HEK293 (cell line): Measurements from ENCODE around the gene PRR36.

Source experiments
- CTCF ChIA-PET: fragments of 350-600 bp; formaldehyde crosslinking; extraction: SDS; loops from one replicate; lab custom pipeline; 2021; ENCODE audit warnings: antibody characterized with exemption; lab: Yijun Ruan, JAX
- POLR2A ChIA-PET: fragments of 300-600 bp; formaldehyde crosslinking; extraction: SDS; loops from one replicate; lab custom pipeline; 2020; ENCODE audit warnings: antibody characterized with exemption, inconsistent platforms; lab: Yijun Ruan, JAX
- H3K27ac ChIP-seq: fragments of 200-500 bp; sonication (Bioruptor generic); 2 replicates; pipeline ENCODE4 v1.5.1; 2014; ENCODE audit warnings: low read depth, low read length, control low read depth, inconsistent platforms; ENCODE audit errors: extremely low read depth
- H3K36me3 ChIP-seq, 2 experiments: fragments of 200-500 bp in 1 of 2; sonication (Bioruptor generic) in 1 of 2; 1 replicate in 1 of 2; 2 replicates in 1 of 2; pipeline ENCODE4 v1.5.1; 2014 to 2017; ENCODE audit warnings: inconsistent platforms in 2 of 2, low read length in 2 of 2; ENCODE audit not compliant: control insufficient read depth in 2 of 2, insufficient read depth in 1 of 2
- H3K4me1 ChIP-seq: fragments of 200-500 bp; sonication (Bioruptor generic); 2 replicates; pipeline ENCODE4 v1.5.1; 2014; ENCODE audit warnings: mild to moderate bottlenecking, low read length, inconsistent platforms; ENCODE audit not compliant: control insufficient read depth, insufficient read depth
- H3K4me3 ChIP-seq: 2 replicates; pipeline ENCODE4 v1.5.1; 2011; ENCODE audit warnings: low read depth, mild to moderate bottlenecking, control low read depth, low read length, moderate library complexity
- H3K9me3 ChIP-seq: fragments of 200-500 bp; sonication (Bioruptor generic); 2 replicates; pipeline ENCODE4 v1.5.1; 2014; ENCODE audit warnings: low read depth, low read length, inconsistent platforms; ENCODE audit not compliant: control insufficient read depth, insufficient read depth
- BCL11B ChIP-seq: fragments of 450-650 bp; formaldehyde crosslinking; IDR thresholded peaks from 2 replicates; pipeline ENCODE4 v1.5.1; 2016; ENCODE audit warnings: low read depth, missing biosample characterization, missing genetic modification characterization
- HOXA7 ChIP-seq: sonication (generic); formaldehyde crosslinking; IDR thresholded peaks from 2 replicates; pipeline ENCODE4 v1.8.1; 2022; ENCODE audit warnings: missing genetic modification reagents, borderline replicate concordance
- IKZF3 ChIP-seq: fragments of 450-650 bp; IDR thresholded peaks from 2 replicates; pipeline ENCODE4 v1.5.0; 2018; ENCODE audit warnings: missing biosample characterization, mild to moderate bottlenecking, missing genetic modification characterization, moderate library complexity
- KLF1 ChIP-seq: fragments of 450-650 bp; formaldehyde crosslinking; IDR thresholded peaks from 2 replicates; pipeline ENCODE4 v1.5.1; 2016; ENCODE audit warnings: missing biosample characterization, missing genetic modification characterization
- SETDB1 ChIP-seq: IDR thresholded peaks from one replicate; pipeline ENCODE4 v1.6.1; 2017; ENCODE audit warnings: mild to moderate bottlenecking, low read length, moderate library complexity, mixed read lengths; ENCODE audit not compliant: insufficient read length
- YY1 ChIP-seq: fragments of 450-650 bp; formaldehyde crosslinking; IDR thresholded peaks from 2 replicates; pipeline ENCODE4 v1.5.1; 2018; ENCODE audit warnings: missing biosample characterization, missing genetic modification characterization
- ZNF121 ChIP-seq: fragments of 450-650 bp; formaldehyde crosslinking; IDR thresholded peaks from 2 replicates; pipeline ENCODE4 v1.5.1; 2016; ENCODE audit warnings: missing biosample characterization, missing genetic modification characterization
- ZNF426 ChIP-seq: fragments of 450-650 bp; formaldehyde crosslinking; IDR thresholded peaks from 2 replicates; pipeline ENCODE4 v1.5.1; 2017; ENCODE audit warnings: missing biosample characterization, missing genetic modification characterization, mild to moderate bottlenecking, inconsistent platforms, moderate library complexity
- ZNF585B ChIP-seq: fragments of 450-650 bp; formaldehyde crosslinking; IDR thresholded peaks from 2 replicates; pipeline ENCODE4 v1.5.1; 2016; ENCODE audit warnings: missing biosample characterization, missing genetic modification characterization
- ZNF660 ChIP-seq: fragments of 450-650 bp; IDR thresholded peaks from 2 replicates; pipeline ENCODE4 v1.5.1; 2018; ENCODE audit warnings: missing biosample characterization, mild to moderate bottlenecking, missing genetic modification characterization
- ZNF664 ChIP-seq: fragments of 450-650 bp; formaldehyde crosslinking; IDR thresholded peaks from 2 replicates; pipeline ENCODE4 v1.5.1; 2016; ENCODE audit warnings: missing biosample characterization, missing genetic modification characterization
- ZNF677 ChIP-seq: fragments of 450-650 bp; IDR thresholded peaks from 2 replicates; pipeline ENCODE4 v1.5.0; 2018; ENCODE audit warnings: missing biosample characterization, mild to moderate bottlenecking, missing genetic modification characterization, moderate library complexity
- ZNF785 ChIP-seq: fragments of 450-650 bp; formaldehyde crosslinking; IDR thresholded peaks from 2 replicates; pipeline ENCODE4 v1.5.1; 2016; ENCODE audit warnings: missing biosample characterization, missing genetic modification characterization
- ZNF792 ChIP-seq: fragments of 450-650 bp; formaldehyde crosslinking; IDR thresholded peaks from 2 replicates; pipeline ENCODE4 v1.5.1; 2016; ENCODE audit warnings: missing biosample characterization, missing genetic modification characterization
- TF ChIP-seq, protein P1 (sequence below): fragments of 450-650 bp; formaldehyde crosslinking; IDR thresholded peaks from 2 replicates; pipeline ENCODE4 v1.5.1; 2016; ENCODE audit warnings: missing biosample characterization, missing genetic modification characterization
- TF ChIP-seq, protein P2 (sequence below): fragments of 450-650 bp; formaldehyde crosslinking; IDR thresholded peaks from 2 replicates; pipeline ENCODE4 v1.5.1; 2016; ENCODE audit warnings: missing biosample characterization, missing genetic modification characterization
- TF ChIP-seq, protein P3 (sequence below): fragments of 450-650 bp; formaldehyde crosslinking; IDR thresholded peaks from 2 replicates; pipeline ENCODE4 v1.5.1; 2016; ENCODE audit warnings: missing biosample characterization, missing genetic modification characterization, low read depth
- TF ChIP-seq, protein P4 (sequence below): fragments of 450-650 bp; formaldehyde crosslinking; IDR thresholded peaks from 2 replicates; pipeline ENCODE4 v1.5.1; 2016; ENCODE audit warnings: missing biosample characterization, missing genetic modification characterization
- TF ChIP-seq, protein P5 (sequence below): fragments of 450-650 bp; formaldehyde crosslinking; IDR thresholded peaks from 2 replicates; pipeline ENCODE4 v1.5.1; 2016; ENCODE audit warnings: missing biosample characterization, missing genetic modification characterization, low read depth
- TF ChIP-seq, protein P6 (sequence below): fragments of 450-650 bp; formaldehyde crosslinking; IDR thresholded peaks from 2 replicates; pipeline ENCODE4 v1.5.1; 2017; ENCODE audit warnings: missing biosample characterization, missing genetic modification characterization
- TF ChIP-seq, protein P7 (sequence below): fragments of 450-650 bp; formaldehyde crosslinking; IDR thresholded peaks from 2 replicates; pipeline ENCODE4 v1.5.1; 2017; ENCODE audit warnings: missing biosample characterization, missing genetic modification characterization
- TF ChIP-seq, protein P8 (sequence below): fragments of 450-650 bp; formaldehyde crosslinking; IDR thresholded peaks from 2 replicates; pipeline ENCODE4 v1.5.1; 2016; ENCODE audit warnings: missing biosample characterization, missing genetic modification characterization, borderline replicate concordance

PRR36 gene

DNA sequence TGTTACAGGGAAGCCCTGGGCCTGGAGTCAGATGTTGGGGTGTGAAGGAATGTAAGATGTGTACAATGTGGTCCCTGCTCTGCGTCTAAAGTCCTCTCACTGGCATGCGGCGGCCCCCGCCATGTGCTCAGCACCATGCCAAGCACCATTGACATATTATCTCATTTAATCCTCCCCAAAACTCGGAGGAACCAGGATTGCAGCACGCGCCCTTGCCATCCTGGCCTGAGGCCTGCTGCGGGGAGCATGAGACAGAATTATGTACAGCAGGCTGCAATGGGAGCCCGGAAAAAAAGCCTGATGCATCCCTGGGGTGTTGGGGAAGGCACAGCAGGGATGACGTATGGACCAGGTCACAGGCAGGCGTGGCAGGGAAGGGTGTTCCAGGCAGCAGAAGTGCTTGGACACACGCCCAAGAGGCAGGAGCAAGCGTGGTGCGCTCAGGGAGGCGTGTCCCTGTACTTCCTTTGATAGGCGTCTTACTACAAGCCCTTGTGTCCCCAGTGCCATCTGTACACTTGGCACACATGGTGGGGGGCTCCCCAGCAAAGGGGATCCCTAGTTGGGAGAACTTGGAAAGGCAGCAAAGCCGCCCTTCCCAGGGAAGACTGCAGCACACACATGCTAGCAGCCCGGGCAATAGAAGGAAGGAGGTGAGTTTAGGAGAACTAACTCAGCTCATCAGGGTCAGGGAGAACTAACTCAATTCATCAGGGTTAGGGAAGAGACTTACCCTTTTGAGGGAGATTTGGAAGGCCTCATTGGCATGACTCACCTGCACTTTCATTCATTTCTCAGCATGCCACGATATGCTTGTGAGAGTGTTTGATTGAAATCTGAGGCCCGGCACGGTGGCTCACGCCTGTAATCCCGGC lies 40.7 kb downstream of the PRR36 start (continued):
- TF ChIP-seq, protein P1, sequence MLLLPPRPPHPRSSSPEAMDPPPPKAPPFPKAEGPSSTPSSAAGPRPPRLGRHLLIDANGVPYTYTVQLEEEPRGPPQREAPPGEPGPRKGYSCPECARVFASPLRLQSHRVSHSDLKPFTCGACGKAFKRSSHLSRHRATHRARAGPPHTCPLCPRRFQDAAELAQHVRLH (tag by site-specific recombination) = no peak
- TF ChIP-seq ZNF426 (tag by site-specific recombination) = no peak
- TF ChIP-seq, protein P2, sequence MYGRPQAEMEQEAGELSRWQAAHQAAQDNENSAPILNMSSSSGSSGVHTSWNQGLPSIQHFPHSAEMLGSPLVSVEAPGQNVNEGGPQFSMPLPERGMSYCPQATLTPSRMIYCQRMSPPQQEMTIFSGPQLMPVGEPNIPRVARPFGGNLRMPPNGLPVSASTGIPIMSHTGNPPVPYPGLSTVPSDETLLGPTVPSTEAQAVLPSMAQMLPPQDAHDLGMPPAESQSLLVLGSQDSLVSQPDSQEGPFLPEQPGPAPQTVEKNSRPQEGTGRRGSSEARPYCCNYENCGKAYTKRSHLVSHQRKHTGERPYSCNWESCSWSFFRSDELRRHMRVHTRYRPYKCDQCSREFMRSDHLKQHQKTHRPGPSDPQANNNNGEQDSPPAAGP = peak; percentile 28; the same call in 1 of the 2 replicates
- TF ChIP-seq, protein P3, sequence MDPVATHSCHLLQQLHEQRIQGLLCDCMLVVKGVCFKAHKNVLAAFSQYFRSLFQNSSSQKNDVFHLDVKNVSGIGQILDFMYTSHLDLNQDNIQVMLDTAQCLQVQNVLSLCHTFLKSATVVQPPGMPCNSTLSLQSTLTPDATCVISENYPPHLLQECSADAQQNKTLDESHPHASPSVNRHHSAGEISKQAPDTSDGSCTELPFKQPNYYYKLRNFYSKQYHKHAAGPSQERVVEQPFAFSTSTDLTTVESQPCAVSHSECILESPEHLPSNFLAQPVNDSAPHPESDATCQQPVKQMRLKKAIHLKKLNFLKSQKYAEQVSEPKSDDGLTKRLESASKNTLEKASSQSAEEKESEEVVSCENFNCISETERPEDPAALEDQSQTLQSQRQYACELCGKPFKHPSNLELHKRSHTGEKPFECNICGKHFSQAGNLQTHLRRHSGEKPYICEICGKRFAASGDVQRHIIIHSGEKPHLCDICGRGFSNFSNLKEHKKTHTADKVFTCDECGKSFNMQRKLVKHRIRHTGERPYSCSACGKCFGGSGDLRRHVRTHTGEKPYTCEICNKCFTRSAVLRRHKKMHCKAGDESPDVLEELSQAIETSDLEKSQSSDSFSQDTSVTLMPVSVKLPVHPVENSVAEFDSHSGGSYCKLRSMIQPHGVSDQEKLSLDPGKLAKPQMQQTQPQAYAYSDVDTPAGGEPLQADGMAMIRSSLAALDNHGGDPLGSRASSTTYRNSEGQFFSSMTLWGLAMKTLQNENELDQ (tag by site-specific recombination) = no peak
- no peak for TF ChIP-seq ZNF792 (tag by site-specific recombination)
- TF ChIP-seq KLF1 (tag by site-specific recombination) = peak; percentile 82
- peak; percentile 95 for TF ChIP-seq ZNF664 (tag by site-specific recombination)
- no peak for TF ChIP-seq ZNF785
- TF ChIP-seq, all 188 proteins: peak for 10

DNA sequence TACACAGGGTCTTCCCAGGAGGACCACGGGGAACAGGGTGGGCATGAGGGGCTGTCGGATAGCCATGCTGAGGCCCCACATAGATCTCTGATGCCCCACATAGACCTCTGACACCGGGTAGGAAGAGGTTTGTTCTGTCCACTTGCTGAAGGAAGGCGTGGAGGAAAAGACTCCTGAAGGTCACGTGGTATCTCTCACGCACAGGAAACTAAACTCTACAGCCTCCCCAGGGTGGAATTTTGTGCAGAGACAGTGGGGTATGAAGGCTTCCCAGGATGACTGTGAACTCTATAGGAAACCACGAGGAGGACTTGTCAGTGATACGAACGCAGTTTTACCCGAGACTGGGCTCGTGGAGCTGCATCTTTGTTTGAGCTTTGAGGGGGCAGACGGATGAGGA lies 41.4 kb downstream of the PRR36 start:
- Histone ChIP-seq H3K36me3 (no peaks in the 10 kb centered on the region), H3K27ac (no peak overlapping the region), H3K9me3 (no peaks in the 10 kb centered on the region), H3K4me1 (no peaks in the 10 kb centered on the region), H3K4me3 (no peak overlapping the region)
- POLR2A ChIA-PET = no interaction called here
- CTCF ChIA-PET = interaction anchor here (0.6 to 1.0 kb wide), 2 partner anchors 14 to 343 kb away, joined by 3 to 6 read pairs; no protein-coding TSS in a partner anchor
- TF ChIP-seq, protein P4, sequence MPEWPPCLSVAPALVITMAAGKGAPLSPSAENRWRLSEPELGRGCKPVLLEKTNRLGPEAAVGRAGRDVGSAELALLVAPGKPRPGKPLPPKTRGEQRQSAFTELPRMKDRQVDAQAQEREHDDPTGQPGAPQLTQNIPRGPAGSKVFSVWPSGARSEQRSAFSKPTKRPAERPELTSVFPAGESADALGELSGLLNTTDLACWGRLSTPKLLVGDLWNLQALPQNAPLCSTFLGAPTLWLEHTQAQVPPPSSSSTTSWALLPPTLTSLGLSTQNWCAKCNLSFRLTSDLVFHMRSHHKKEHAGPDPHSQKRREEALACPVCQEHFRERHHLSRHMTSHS = no peak
- no peak for TF ChIP-seq SETDB1
- TF ChIP-seq, protein P5, sequence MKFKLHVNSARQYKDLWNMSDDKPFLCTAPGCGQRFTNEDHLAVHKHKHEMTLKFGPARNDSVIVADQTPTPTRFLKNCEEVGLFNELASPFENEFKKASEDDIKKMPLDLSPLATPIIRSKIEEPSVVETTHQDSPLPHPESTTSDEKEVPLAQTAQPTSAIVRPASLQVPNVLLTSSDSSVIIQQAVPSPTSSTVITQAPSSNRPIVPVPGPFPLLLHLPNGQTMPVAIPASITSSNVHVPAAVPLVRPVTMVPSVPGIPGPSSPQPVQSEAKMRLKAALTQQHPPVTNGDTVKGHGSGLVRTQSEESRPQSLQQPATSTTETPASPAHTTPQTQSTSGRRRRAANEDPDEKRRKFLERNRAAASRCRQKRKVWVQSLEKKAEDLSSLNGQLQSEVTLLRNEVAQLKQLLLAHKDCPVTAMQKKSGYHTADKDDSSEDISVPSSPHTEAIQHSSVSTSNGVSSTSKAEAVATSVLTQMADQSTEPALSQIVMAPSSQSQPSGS (tag by site-specific recombination) = no peak
- no peak for TF ChIP-seq ZNF677 (tag by site-specific recombination)
- TF ChIP-seq, protein P6, sequence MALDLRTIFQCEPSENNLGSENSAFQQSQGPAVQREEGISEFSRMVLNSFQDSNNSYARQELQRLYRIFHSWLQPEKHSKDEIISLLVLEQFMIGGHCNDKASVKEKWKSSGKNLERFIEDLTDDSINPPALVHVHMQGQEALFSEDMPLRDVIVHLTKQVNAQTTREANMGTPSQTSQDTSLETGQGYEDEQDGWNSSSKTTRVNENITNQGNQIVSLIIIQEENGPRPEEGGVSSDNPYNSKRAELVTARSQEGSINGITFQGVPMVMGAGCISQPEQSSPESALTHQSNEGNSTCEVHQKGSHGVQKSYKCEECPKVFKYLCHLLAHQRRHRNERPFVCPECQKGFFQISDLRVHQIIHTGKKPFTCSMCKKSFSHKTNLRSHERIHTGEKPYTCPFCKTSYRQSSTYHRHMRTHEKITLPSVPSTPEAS (tag by site-specific recombination) = no peak
- no peak for TF ChIP-seq YY1 (tag by site-specific recombination)
- TF ChIP-seq BCL11B (tag by site-specific recombination) = no peak
- TF ChIP-seq ZNF585B (tag by site-specific recombination) = no peak
- TF ChIP-seq, protein P7, sequence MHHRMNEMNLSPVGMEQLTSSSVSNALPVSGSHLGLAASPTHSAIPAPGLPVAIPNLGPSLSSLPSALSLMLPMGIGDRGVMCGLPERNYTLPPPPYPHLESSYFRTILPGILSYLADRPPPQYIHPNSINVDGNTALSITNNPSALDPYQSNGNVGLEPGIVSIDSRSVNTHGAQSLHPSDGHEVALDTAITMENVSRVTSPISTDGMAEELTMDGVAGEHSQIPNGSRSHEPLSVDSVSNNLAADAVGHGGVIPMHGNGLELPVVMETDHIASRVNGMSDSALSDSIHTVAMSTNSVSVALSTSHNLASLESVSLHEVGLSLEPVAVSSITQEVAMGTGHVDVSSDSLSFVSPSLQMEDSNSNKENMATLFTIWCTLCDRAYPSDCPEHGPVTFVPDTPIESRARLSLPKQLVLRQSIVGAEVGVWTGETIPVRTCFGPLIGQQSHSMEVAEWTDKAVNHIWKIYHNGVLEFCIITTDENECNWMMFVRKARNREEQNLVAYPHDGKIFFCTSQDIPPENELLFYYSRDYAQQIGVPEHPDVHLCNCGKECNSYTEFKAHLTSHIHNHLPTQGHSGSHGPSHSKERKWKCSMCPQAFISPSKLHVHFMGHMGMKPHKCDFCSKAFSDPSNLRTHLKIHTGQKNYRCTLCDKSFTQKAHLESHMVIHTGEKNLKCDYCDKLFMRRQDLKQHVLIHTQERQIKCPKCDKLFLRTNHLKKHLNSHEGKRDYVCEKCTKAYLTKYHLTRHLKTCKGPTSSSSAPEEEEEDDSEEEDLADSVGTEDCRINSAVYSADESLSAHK (tag by site-specific recombination) = no peak
- no peak for TF ChIP-seq ZNF660 (tag by site-specific recombination)
- TF ChIP-seq, protein P8, sequence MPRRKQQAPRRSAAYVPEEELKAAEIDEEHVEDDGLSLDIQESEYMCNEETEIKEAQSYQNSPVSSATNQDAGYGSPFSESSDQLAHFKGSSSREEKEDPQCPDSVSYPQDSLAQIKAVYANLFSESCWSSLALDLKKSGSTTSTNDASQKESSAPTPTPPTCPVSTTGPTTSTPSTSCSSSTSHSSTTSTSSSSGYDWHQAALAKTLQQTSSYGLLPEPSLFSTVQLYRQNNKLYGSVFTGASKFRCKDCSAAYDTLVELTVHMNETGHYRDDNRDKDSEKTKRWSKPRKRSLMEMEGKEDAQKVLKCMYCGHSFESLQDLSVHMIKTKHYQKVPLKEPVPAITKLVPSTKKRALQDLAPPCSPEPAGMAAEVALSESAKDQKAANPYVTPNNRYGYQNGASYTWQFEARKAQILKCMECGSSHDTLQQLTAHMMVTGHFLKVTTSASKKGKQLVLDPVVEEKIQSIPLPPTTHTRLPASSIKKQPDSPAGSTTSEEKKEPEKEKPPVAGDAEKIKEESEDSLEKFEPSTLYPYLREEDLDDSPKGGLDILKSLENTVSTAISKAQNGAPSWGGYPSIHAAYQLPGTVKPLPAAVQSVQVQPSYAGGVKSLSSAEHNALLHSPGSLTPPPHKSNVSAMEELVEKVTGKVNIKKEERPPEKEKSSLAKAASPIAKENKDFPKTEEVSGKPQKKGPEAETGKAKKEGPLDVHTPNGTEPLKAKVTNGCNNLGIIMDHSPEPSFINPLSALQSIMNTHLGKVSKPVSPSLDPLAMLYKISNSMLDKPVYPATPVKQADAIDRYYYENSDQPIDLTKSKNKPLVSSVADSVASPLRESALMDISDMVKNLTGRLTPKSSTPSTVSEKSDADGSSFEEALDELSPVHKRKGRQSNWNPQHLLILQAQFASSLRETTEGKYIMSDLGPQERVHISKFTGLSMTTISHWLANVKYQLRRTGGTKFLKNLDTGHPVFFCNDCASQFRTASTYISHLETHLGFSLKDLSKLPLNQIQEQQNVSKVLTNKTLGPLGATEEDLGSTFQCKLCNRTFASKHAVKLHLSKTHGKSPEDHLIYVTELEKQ (tag by site-specific recombination) = no peak
- no peak for TF ChIP-seq ZNF121 (tag by site-specific recombination)
- TF ChIP-seq HOXA7 (CRISPR knock-in tag) = no peak
- TF ChIP-seq IKZF3 (tag by site-specific recombination) = no peak
